ENCODE data around the gene SPON1.

SPON1 gene

GRCh38 chr11:14021738-14022137, 59.2 kb downstream of the SPON1 start:
- Histone ChIP-seq H3K4me3 (ENCODE audit: insufficient read depth, low read length, poor library complexity, severe bottlenecking) (no peak overlapping the region), H4K20me1 (ENCODE audit: low read depth, low read length) (no peaks in the 10 kb centered on the region), H3K9me3 (ENCODE audit: insufficient read depth, low read length) (no peaks in the 10 kb centered on the region), H3F3A (ENCODE audit: insufficient read depth) (no peaks in the 10 kb centered on the region), H2AFZ (ENCODE audit: low read depth, low read length, severe bottlenecking) (no peak overlapping the region), H3K9me2 (replicated peaks; ENCODE audit: insufficient read depth, low read length) (peaks cover 3% of the 10 kb centered on the region; the same call in 1 of the 2 replicates), H3K79me2 (ENCODE audit: insufficient read depth, low read length) (no peaks in the 10 kb centered on the region), H3K36me3 (ENCODE audit: low read length) (no peaks in the 10 kb centered on the region), H3K27ac (ENCODE audit: low read depth, low read length) (no peak overlapping the region), H3K27me3 (ENCODE audit: low read length) (no peaks in the 10 kb centered on the region), H3K4me2 (ENCODE audit: low read depth, low read length, poor library complexity, severe bottlenecking) (no peak overlapping the region), H3K9ac (ENCODE audit: low read length) (no peak overlapping the region)
- TF ChIP-seq CTCF (IDR thresholded peaks at IDR 0.05; ENCODE audit: insufficient read depth, low read length, poor library complexity, severe bottlenecking), result no peak
- no peak for TF ChIP-seq EZH2phosphoT487 (conservative IDR thresholded peaks at IDR 0.05; ENCODE audit: low read length)

- no peak for TF ChIP-seq CTCF (IDR thresholded peaks at IDR 0.05; ENCODE audit: insufficient read depth, low read length, poor library complexity, severe bottlenecking)
- Histone ChIP-seq H2AFZ (ENCODE audit: low read depth, low read length, severe bottlenecking) (no peak overlapping the region), H4K20me1 (ENCODE audit: low read depth, low read length) (no peaks in the 10 kb centered on the region), H3K9me3 (ENCODE audit: insufficient read depth, low read length) (no peaks in the 10 kb centered on the region), H3F3A (ENCODE audit: insufficient read depth) (no peaks in the 10 kb centered on the region), H3K27me3 (ENCODE audit: low read length) (no peaks in the 10 kb centered on the region), H3K4me3 (ENCODE audit: insufficient read depth, low read length, poor library complexity, severe bottlenecking) (no peak overlapping the region), H3K36me3 (ENCODE audit: low read length) (no peaks in the 10 kb centered on the region), H3K9me2 (replicated peaks; ENCODE audit: insufficient read depth, low read length) (peaks cover 3% of the 10 kb centered on the region; the same call in 1 of the 2 replicates), H3K27ac (ENCODE audit: low read depth, low read length) (no peak overlapping the region), H3K79me2 (ENCODE audit: insufficient read depth, low read length) (no peaks in the 10 kb centered on the region), H3K9ac (ENCODE audit: low read length) (no peak overlapping the region), H3K4me2 (ENCODE audit: low read depth, low read length, poor library complexity, severe bottlenecking) (no peak overlapping the region)
Measured at GRCh38 chr11:14022251-14022650, 59.7 kb downstream of the SPON1 start.

GRCh38 chr11:14022821-14023220, 60.3 kb downstream of the SPON1 start:
- Histone ChIP-seq H3F3A (ENCODE audit: insufficient read depth) (no peaks in the 10 kb centered on the region), H3K27ac (ENCODE audit: low read depth, low read length) (no peak overlapping the region), H3K4me3 (ENCODE audit: insufficient read depth, low read length, poor library complexity, severe bottlenecking) (no peak overlapping the region), H3K9me3 (ENCODE audit: insufficient read depth, low read length) (no peaks in the 10 kb centered on the region), H3K36me3 (ENCODE audit: low read length) (no peaks in the 10 kb centered on the region), H3K9ac (ENCODE audit: low read length) (no peak overlapping the region), H3K79me2 (ENCODE audit: insufficient read depth, low read length) (no peaks in the 10 kb centered on the region), H3K4me2 (ENCODE audit: low read depth, low read length, poor library complexity, severe bottlenecking) (no peak overlapping the region), H3K27me3 (ENCODE audit: low read length) (no peaks in the 10 kb centered on the region), H4K20me1 (ENCODE audit: low read depth, low read length) (no peaks in the 10 kb centered on the region), H3K9me2 (replicated peaks; ENCODE audit: insufficient read depth, low read length) (peaks cover 3% of the 10 kb centered on the region; the same call in 1 of the 2 replicates), H2AFZ (ENCODE audit: low read depth, low read length, severe bottlenecking) (no peak overlapping the region)
- TF ChIP-seq CTCF (IDR thresholded peaks at IDR 0.05; ENCODE audit: insufficient read depth, low read length, poor library complexity, severe bottlenecking), result no peak
- TF ChIP-seq EZH2phosphoT487 (conservative IDR thresholded peaks at IDR 0.05; ENCODE audit: low read length), result no peak
